Loucy (cell line): ENCODE data around the gene EMC7.

Source experiments
- CTCF ChIP-seq: fragments of 200-600 bp; sonication (generic); conservative IDR thresholded peaks from 2 replicates; pipeline ENCODE4 v1.5.1; 2014; ENCODE audit warnings: mild to moderate bottlenecking, antibody characterized with exemption, low read length
- EZH2phosphoT487 ChIP-seq: fragments of 200-600 bp; IDR thresholded peaks from 2 replicates; pipeline ENCODE4 v1.6.1; 2018; ENCODE audit warnings: antibody characterized with exemption, mild to moderate bottlenecking, moderate library complexity, borderline replicate concordance

- no peak for TF ChIP-seq CTCF
- no peak for TF ChIP-seq EZH2phosphoT487
Observed at GRCh38 chr15:34116620-34117019, 15.0 kb upstream of the EMC7 start.
